ENCODE data around the gene LGSN.
"Not testable (repeated sequence)": the region's sequence is repeated elsewhere in the genome, so short reads cannot be mapped to it uniquely, and the experiment has no call there.

Gene LGSN

DNA sequence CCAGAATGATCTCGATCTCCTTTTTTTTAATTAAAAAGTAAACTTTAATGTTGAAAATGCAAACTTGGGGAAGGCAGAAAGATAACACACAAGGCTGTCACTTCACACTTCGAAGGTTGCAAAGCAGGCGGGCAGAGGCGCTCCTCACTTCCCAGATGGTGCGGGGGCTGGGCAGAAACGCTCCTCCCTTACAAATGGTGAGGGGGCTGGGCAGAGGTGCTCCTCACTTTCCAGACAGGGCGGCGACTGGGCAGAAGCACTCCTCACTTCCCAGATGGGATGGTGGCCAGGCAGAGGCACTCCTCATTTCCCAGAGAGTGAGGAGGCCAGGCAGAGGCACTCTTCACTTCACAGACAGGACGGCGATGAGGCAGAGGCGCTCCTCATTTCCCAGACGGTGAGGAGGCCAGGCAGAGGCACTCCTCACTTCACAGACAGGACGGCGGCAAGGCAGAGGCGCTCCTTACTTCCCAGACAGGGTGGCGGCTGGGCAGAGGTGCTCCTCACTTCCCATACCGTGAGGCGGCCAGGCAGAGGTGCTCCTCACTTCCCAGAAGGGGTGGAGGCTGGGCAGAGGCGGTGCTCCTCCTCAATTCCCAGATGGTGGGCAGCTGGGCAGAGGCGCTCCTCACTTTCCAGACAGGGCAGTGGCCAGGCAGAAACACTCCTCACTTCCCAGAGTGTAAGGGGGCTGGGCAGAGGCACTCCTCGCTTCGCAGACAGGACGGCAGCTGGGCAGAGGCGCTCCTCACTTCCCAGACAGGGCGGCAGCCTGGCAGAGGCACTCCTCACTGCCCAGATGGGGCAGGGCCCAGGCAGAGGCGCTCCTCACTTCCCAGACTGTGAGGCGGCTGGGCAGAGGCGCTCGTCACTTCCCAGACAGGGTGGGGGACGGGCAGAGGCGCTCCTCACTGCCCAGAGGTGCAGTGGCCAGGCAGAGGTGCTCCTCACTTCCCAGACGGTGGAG lies 91.6 kb downstream of the LGSN start:
- not testable (repeated sequence) for DNase-seq

GRCh38 chr6:63225987-63226386 lies 93.8 kb downstream of the LGSN start:
- not testable (repeated sequence) for DNase-seq

Data from CD4-positive, alpha-beta T cell treated with Interleukin-17A for 1 hour (primary cell).